Measurements from ENCODE around the gene KDR. TPM values are rescaled to one million over a fixed set of nuclear protein-coding genes. Genes with fewer than 3 reads are reported as not detected.

The KDR gene
- total RNA-seq, 1 experiment from 2014 or later, result not detected

DNA sequence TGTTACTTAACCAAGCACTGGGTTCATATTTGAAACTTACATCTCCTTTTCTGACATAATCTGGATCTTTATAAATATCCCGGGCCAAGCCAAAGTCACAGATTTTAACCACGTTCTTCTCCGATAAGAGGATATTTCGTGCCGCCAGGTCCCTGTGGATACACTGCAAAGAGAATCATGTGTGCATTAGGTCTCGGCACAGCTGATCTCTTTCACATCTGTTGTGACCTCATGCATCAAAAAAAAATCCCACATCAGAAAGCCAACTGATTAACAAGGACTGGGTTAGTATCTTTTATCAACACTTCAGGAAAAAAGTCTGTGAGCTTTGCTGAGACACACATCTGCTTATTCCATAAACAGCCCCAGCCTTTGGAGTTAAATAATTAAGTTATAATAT is 35.5 kb downstream of the KDR start:
- H3K36me3 Mint-ChIP-seq (ENCODE audit: insufficient read depth, unreplicated experiment), result no peaks in the 10 kb centered on the region
- BruUV-seq (replicated peaks), result no TSS peak

DNA sequence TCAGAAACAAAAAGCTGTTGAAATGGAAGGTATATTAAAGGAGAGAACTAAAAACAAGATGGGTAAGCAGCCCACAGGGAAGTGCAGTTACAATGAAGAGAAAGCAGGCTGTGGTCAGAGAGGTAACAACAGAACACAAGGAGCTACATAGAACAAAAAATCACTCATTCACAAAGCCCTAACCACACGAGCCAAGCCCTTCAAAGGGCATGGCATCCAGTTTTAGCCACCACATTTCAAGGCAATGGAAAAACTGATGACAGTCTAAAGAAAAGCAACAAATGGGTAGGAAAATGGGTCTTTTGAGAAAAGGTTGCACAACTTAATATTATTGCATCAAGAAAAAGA is 37.5 kb downstream of the KDR start:
- no peaks in the 10 kb centered on the region for H3K36me3 ChIP-seq (ENCODE audit: control insufficient read depth, insufficient read depth, low read length)
- Mint-ChIP-seq H3K27ac (ENCODE audit: unreplicated experiment) (no peak overlapping the region), H3K4me1 (ENCODE audit: low read depth, unreplicated experiment) (no peaks in the 10 kb centered on the region), H3K27me3 (ENCODE audit: insufficient read depth, unreplicated experiment) (peaks cover 16% of the 10 kb centered on the region), H3K4me3 (ENCODE audit: unreplicated experiment) (no peak overlapping the region), H3K9me3 (ENCODE audit: unreplicated experiment) (no peaks in the 10 kb centered on the region), H3K36me3 (ENCODE audit: insufficient read depth, unreplicated experiment) (no peaks in the 10 kb centered on the region)
- TF ChIP-seq, protein P1, sequence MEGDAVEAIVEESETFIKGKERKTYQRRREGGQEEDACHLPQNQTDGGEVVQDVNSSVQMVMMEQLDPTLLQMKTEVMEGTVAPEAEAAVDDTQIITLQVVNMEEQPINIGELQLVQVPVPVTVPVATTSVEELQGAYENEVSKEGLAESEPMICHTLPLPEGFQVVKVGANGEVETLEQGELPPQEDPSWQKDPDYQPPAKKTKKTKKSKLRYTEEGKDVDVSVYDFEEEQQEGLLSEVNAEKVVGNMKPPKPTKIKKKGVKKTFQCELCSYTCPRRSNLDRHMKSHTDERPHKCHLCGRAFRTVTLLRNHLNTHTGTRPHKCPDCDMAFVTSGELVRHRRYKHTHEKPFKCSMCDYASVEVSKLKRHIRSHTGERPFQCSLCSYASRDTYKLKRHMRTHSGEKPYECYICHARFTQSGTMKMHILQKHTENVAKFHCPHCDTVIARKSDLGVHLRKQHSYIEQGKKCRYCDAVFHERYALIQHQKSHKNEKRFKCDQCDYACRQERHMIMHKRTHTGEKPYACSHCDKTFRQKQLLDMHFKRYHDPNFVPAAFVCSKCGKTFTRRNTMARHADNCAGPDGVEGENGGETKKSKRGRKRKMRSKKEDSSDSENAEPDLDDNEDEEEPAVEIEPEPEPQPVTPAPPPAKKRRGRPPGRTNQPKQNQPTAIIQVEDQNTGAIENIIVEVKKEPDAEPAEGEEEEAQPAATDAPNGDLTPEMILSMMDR (IDR thresholded peaks at IDR 0.05; ENCODE audit: insufficient read depth in 1 of 2, low read depth in 1 of 2, low read length in 1 of 2, severe bottlenecking in 1 of 2, unreplicated experiment in 1 of 2), result no peak
- POLR2A ChIA-PET, result no interaction called here
- no peaks in the 10 kb centered on the region for H3K4me1 ChIP-seq
- intact Hi-C loops (cut with micrococcal nuclease; ENCODE audit: unreplicated experiment), result no loop called here
- no peak overlapping the region for H3K4me3 ChIP-seq (ENCODE audit: low read depth, low read length)
- H3K9me3 ChIP-seq, result no peaks in the 10 kb centered on the region
- CTCF ChIA-PET, result no interaction called here
- no TSS peak for BruUV-seq (replicated peaks)
- DNase-seq, result no peak
- H3K27me3 ChIP-seq (replicated peaks; ENCODE audit: control insufficient read depth, insufficient read depth, low read length), result no peaks in the 10 kb centered on the region

More for the DNA sequence above, 35.5 kb downstream of the KDR start:
- Histone ChIP-seq H3K27me3 (replicated peaks; ENCODE audit: control insufficient read depth, insufficient read depth, low read length) (no peaks in the 10 kb centered on the region), H3K4me3 (ENCODE audit: low read depth, low read length) (no peak overlapping the region), H3K36me3 (ENCODE audit: control insufficient read depth, insufficient read depth, low read length) (no peaks in the 10 kb centered on the region), H3K4me1 (no peaks in the 10 kb centered on the region), H3K9me3 (no peaks in the 10 kb centered on the region)
- peaks cover 13% of the 10 kb centered on the region for H3K27me3 Mint-ChIP-seq (ENCODE audit: insufficient read depth, unreplicated experiment)
- CTCF ChIA-PET, result no interaction called here
- intact Hi-C loops (cut with micrococcal nuclease; ENCODE audit: unreplicated experiment), result no loop called here
- no peak overlapping the region for H3K27ac Mint-ChIP-seq (ENCODE audit: unreplicated experiment)
- H3K4me1 Mint-ChIP-seq (ENCODE audit: low read depth, unreplicated experiment), result no peaks in the 10 kb centered on the region
- H3K4me3 Mint-ChIP-seq (ENCODE audit: unreplicated experiment), result no peak overlapping the region
- POLR2A ChIA-PET, result no interaction called here
- H3K9me3 Mint-ChIP-seq (ENCODE audit: unreplicated experiment), result no peaks in the 10 kb centered on the region
- no peak for DNase-seq
- TF ChIP-seq, protein P1 (IDR thresholded peaks at IDR 0.05; ENCODE audit: insufficient read depth in 1 of 2, low read depth in 1 of 2, low read length in 1 of 2, severe bottlenecking in 1 of 2, unreplicated experiment in 1 of 2), result no peak

DNA sequence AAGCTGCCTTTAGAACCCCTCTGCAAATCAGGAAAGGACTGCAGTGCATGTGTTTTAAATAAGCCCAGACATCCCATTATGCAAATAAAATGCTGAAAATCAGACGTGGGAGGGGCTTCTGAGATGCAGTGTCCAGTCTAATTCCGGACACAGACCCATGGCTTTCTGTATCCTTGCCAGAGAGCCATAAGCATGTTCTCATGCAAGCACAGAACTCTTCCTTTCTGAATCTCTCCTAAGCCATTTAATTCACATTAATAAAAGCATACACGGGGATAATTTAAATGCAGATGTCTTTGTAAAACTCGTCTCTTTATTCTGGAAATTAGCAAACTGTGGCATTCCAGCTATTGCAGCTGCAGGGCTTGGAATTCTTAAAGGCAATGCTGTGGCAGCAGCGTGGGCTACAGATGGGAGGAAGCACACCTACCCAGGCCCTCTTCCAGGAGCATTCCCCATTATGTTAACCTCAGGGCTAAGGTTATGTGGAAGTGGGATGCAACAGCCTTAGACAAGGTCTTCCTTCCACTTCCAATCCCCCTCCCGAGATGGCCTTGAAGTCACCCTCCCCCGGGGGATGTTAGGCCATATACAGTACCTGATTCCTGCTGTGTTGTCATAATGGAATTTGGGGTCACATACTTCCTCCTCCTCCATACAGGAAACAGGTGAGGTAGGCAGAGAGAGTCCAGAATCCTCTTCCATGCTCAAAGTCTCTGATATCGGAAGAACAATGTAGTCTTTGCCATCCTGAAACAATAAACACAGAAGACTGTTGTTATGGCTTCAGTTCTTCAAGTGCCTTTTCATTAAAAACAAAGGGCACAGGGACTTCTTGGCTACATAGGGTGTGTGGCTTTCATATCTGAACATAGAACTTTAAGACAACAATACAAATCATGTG is 38.1 kb downstream of the KDR start:
- POLR2A ChIA-PET, result no interaction called here
- DNase-seq, result no peak
- no peaks in the 10 kb centered on the region for H3K9me3 Mint-ChIP-seq (ENCODE audit: unreplicated experiment)
- H3K27ac Mint-ChIP-seq (ENCODE audit: unreplicated experiment), result no peak overlapping the region
- intact Hi-C loops (cut with micrococcal nuclease; ENCODE audit: unreplicated experiment), result no loop called here
- H3K36me3 Mint-ChIP-seq (ENCODE audit: insufficient read depth, unreplicated experiment), result no peaks in the 10 kb centered on the region
- H3K4me3 Mint-ChIP-seq (ENCODE audit: unreplicated experiment), result no peak overlapping the region
- no peaks in the 10 kb centered on the region for H3K9me3 ChIP-seq
- BruUV-seq (replicated peaks), result no TSS peak
- H3K27me3 Mint-ChIP-seq (ENCODE audit: insufficient read depth, unreplicated experiment), result peaks cover 14% of the 10 kb centered on the region
- no peaks in the 10 kb centered on the region for H3K4me1 Mint-ChIP-seq (ENCODE audit: low read depth, unreplicated experiment)
- H3K4me3 ChIP-seq (ENCODE audit: low read depth, low read length), result no peak overlapping the region
- TF ChIP-seq, protein P1 (IDR thresholded peaks at IDR 0.05; ENCODE audit: insufficient read depth in 1 of 2, low read depth in 1 of 2, low read length in 1 of 2, severe bottlenecking in 1 of 2, unreplicated experiment in 1 of 2), result no peak
- H3K36me3 ChIP-seq (ENCODE audit: control insufficient read depth, insufficient read depth, low read length), result no peaks in the 10 kb centered on the region
- no peaks in the 10 kb centered on the region for H3K27me3 ChIP-seq (replicated peaks; ENCODE audit: control insufficient read depth, insufficient read depth, low read length)
- CTCF ChIA-PET, result no interaction called here
- H3K4me1 ChIP-seq, result no peaks in the 10 kb centered on the region
